SK-N-SH (cell line): ENCODE results near the gene PLEKHB1. TPM values are rescaled to one million over a fixed set of nuclear protein-coding genes. Genes with fewer than 3 reads are reported as not detected.

ENCODE experiments used
- CTCF ChIA-PET: fragments of 300-600, 350-600 bp; formaldehyde crosslinking; extraction: SDS; loops from one replicate; lab custom pipeline; 2021; lab: Yijun Ruan, JAX
- POLR2A ChIA-PET: fragments of 350-600 bp; sonication (Branson Sonifier 250); formaldehyde crosslinking; extraction: SDS; loops from one replicate; lab custom pipeline; 2020; ENCODE audit warnings: antibody characterized with exemption, inconsistent platforms; lab: Yijun Ruan, JAX
- DNase-seq: peaks from one replicate; pipeline ENCODE4 v3.0.0; 2012
- H2AFZ ChIP-seq: fragments of 200-600 bp; sonication (generic); 2 replicates; pipeline ENCODE4 v1.8.1; 2016; ENCODE audit warnings: antibody characterized with exemption, mild to moderate bottlenecking, low read depth
- H3F3A ChIP-seq: fragments of 200-600 bp; sonication (generic); replicated peaks from 2 replicates; pipeline ENCODE3; 2016; ENCODE audit warnings: antibody characterized with exemption, mild to moderate bottlenecking; ENCODE audit not compliant: insufficient read depth
- H3K27ac ChIP-seq, 2 experiments: fragments of 200-500 bp in 1 of 2; fragments of 200-600 bp in 1 of 2; sonication (Bioruptor generic) in 1 of 2; sonication (generic), shearing (Covaris generic) in 1 of 2; 2 replicates each; pipeline versions ENCODE4 v1.5.1 to v1.6.1; 2014 to 2016; ENCODE audit warnings: low read depth in 2 of 2, inconsistent platforms in 1 of 2, low read length in 1 of 2, mild to moderate bottlenecking in 1 of 2, mixed read lengths in 1 of 2
- H3K27me3 ChIP-seq: fragments of 200-600 bp; sonication (generic), shearing (Covaris generic); 2 replicates; pipeline ENCODE4 v1.6.1; 2016; ENCODE audit warnings: mixed run types; ENCODE audit not compliant: insufficient read depth
- H3K36me3 ChIP-seq, 2 experiments: fragments of 200-500 bp in 1 of 2; fragments of 200-600 bp in 1 of 2; sonication (Bioruptor generic) in 1 of 2; sonication (generic) in 1 of 2; replicated peaks in 1 of 2; 2 replicates each; pipeline versions ENCODE3 to v1.5.1; 2014 to 2016; ENCODE audit warnings: low read length in 1 of 2, mild to moderate bottlenecking in 1 of 2; ENCODE audit not compliant: insufficient read depth in 2 of 2, control insufficient read depth in 1 of 2
- H3K4me1 ChIP-seq, 2 experiments: fragments of 200-500 bp in 1 of 2; fragments of 200-600 bp in 1 of 2; sonication (Bioruptor generic) in 1 of 2; sonication (generic), shearing (Covaris generic) in 1 of 2; 2 replicates each; pipeline versions ENCODE4 v1.5.1 to v1.6.1; 2014 to 2016; ENCODE audit warnings: low read depth in 1 of 2, low read length in 1 of 2, mixed run types in 1 of 2; ENCODE audit not compliant: insufficient read depth in 2 of 2, control insufficient read depth in 1 of 2
- H3K4me2 ChIP-seq: fragments of 200-600 bp; sonication (generic), shearing (Covaris generic); 2 replicates; pipeline ENCODE4 v1.6.1; 2017; ENCODE audit warnings: mixed run types
- H3K4me3 ChIP-seq, 2 experiments: fragments of 200-500 bp in 1 of 2; fragments of 200-600 bp in 1 of 2; sonication (Bioruptor generic) in 1 of 2; sonication (generic), shearing (Covaris generic) in 1 of 2; 2 replicates each; pipeline versions ENCODE4 v1.5.1 to v1.8.1; 2014 to 2016; ENCODE audit warnings: low read depth in 2 of 2, inconsistent platforms in 1 of 2, low read length in 1 of 2, mild to moderate bottlenecking in 1 of 2, mixed read lengths in 1 of 2, moderate library complexity in 1 of 2
- H3K79me2 ChIP-seq: fragments of 200-600 bp; sonication (generic); 2 replicates; pipeline ENCODE4 v1.8.1; 2017; ENCODE audit warnings: mild to moderate bottlenecking; ENCODE audit not compliant: insufficient read depth
- H3K9ac ChIP-seq: fragments of 200-600 bp; sonication (generic); 2 replicates; pipeline ENCODE4 v1.6.1; 2017; ENCODE audit warnings: mixed run types
- H3K9me2 ChIP-seq: fragments of 200-600 bp; sonication (generic); 2 replicates; pipeline ENCODE4 v1.6.1; 2017; ENCODE audit warnings: mixed run types
- H3K9me3 ChIP-seq: fragments of 200-600 bp; sonication (generic); 2 replicates; pipeline ENCODE4 v1.6.1; 2017; ENCODE audit warnings: mixed run types, mild to moderate bottlenecking, moderate library complexity
- H4K20me1 ChIP-seq: fragments of 200-600 bp; sonication (generic); 2 replicates; pipeline ENCODE4 v1.6.1; 2017; ENCODE audit warnings: mild to moderate bottlenecking, mixed run types; ENCODE audit not compliant: insufficient read depth
- CHD2 ChIP-seq: fragments of 150-350 bp; IDR thresholded peaks from 2 replicates; pipeline ENCODE4 v1.6.1; 2018; ENCODE audit warnings: low read length; ENCODE audit not compliant: partially characterized antibody
- EP300 ChIP-seq, 2 experiments: IDR thresholded peaks; 2 replicates each; pipeline versions ENCODE4 v1.4.0 to v1.6.1; 2012; ENCODE audit warnings: borderline replicate concordance in 1 of 2, low read depth in 1 of 2, low read length in 1 of 2
- EZH2phosphoT487 ChIP-seq: fragments of 200-600 bp; sonication (generic); IDR thresholded peaks from 2 replicates; pipeline ENCODE4 v1.6.1; 2017; ENCODE audit warnings: low read depth, mixed run types, mild to moderate bottlenecking, antibody characterized with exemption, moderate library complexity, borderline replicate concordance
- FOXJ3 ChIP-seq: sonication (generic); formaldehyde crosslinking; IDR thresholded peaks from 2 replicates; pipeline ENCODE4 v1.5.1; 2020; ENCODE audit warnings: mild to moderate bottlenecking, missing genetic modification reagents
- FOXM1 ChIP-seq: IDR thresholded peaks from 2 replicates; pipeline ENCODE4 v1.4.0; 2012; ENCODE audit warnings: low read depth, mild to moderate bottlenecking
- NFIC ChIP-seq: IDR thresholded peaks from 2 replicates; pipeline ENCODE4 v1.4.0; 2012; ENCODE audit warnings: borderline replicate concordance
- RFX5 ChIP-seq: IDR thresholded peaks from 2 replicates; pipeline ENCODE4 v1.6.1; 2012; ENCODE audit warnings: mild to moderate bottlenecking, improper control_type of control experiment, low read length
- TAF1 ChIP-seq: IDR thresholded peaks from 2 replicates; pipeline ENCODE4 v1.6.1; 2012; ENCODE audit warnings: low read depth, mild to moderate bottlenecking, low read length, moderate library complexity, borderline replicate concordance
- WGBS: methylation state at CpG from one replicate; pipeline ENCODE4 v1.1.6; 2017; ENCODE audit warnings: low lambda C conversion rate; 5-methylcytosine and 5-hydroxymethylcytosine counted together
- polyA plus RNA-seq, 3 experiments: library from polyadenylated mRNA; depleted of rRNA; stranded (reverse); fragments of >200 nt; gene quantifications; 2 replicates each; pipeline ENCODE4 v1.2.3, GENCODE V29; 2012
- TF ChIP-seq, protein P1 (sequence below): IDR thresholded peaks from 2 replicates; pipeline ENCODE4 v1.4.0; 2012; ENCODE audit warnings: low read depth
- TF ChIP-seq, protein P2 (sequence below): fragments of 200-600 bp; sonication (generic); IDR thresholded peaks from 2 replicates; pipeline ENCODE4 v1.6.1; 2017; ENCODE audit warnings: antibody characterized with exemption, mild to moderate bottlenecking, moderate library complexity
- TF ChIP-seq, protein P3 (sequence below): IDR thresholded peaks from 2 replicates; pipeline ENCODE4 v1.4.0; 2012; ENCODE audit warnings: low read depth, borderline replicate concordance
- TF ChIP-seq, protein P4 (sequence below): fragments of 150-350 bp; IDR thresholded peaks from 2 replicates; pipeline ENCODE4 v1.6.1; 2017; ENCODE audit warnings: antibody characterized with exemption, low read length, low read depth, borderline replicate concordance
- TF ChIP-seq, protein P5 (sequence below): IDR thresholded peaks from 2 replicates; pipeline ENCODE4 v1.6.1; 2012; ENCODE audit warnings: mild to moderate bottlenecking, low read depth, low read length, moderate library complexity

Gene PLEKHB1
- polyA plus RNA-seq, 1 of the 3 experiments (the other 2 are of a cell fraction) = 10.2 TPM

DNA sequence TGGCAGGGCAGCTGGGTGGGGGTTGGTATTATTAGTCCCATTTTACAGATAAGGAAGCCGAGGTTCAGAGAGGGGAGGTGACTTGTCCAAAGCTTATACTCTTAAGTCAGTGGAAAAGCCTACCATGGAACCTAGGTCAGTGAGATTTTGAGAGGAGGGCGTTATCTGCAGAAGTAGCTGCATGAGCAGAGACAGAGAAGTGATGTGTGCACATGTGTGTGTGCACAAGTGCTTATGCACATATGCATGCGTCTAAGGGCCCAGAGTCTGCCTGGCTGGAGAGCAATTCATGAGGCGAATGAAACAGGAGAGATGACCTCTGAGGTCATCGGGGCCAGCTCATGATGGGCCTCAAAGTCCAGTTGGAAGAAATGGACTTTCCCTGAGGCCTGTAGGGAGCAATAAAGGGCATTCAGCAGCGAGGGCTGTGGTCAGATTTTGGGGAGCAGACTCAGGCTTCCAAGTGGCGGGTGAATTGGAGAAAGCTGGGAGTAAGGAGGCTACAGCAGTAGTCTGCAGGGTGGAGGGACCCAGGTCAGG is 8.2 kb downstream of the PLEKHB1 start:
- 84% methylated on average over 7 of the region's 7 CpGs for WGBS
- no peak overlapping the region for H3K27ac ChIP-seq
- H3K4me3 ChIP-seq = no peak overlapping the region
- H3K4me1 ChIP-seq = no peaks in the 10 kb centered on the region
- POLR2A ChIA-PET = interaction anchor here (0.6 kb wide), 1 partner anchor 194 kb away, joined by 3 read pairs; no protein-coding TSS in a partner anchor
- H3K27me3 ChIP-seq = no peaks in the 10 kb centered on the region
- TF ChIP-seq EP300 (IDR thresholded peaks at IDR 0.05; ENCODE audit: borderline replicate concordance in 1 of 2, low read depth in 1 of 2, low read length in 1 of 2) = no peak
- TF ChIP-seq, protein P1, sequence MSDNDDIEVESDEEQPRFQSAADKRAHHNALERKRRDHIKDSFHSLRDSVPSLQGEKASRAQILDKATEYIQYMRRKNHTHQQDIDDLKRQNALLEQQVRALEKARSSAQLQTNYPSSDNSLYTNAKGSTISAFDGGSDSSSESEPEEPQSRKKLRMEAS = no peak
- TF ChIP-seq, protein P2, sequence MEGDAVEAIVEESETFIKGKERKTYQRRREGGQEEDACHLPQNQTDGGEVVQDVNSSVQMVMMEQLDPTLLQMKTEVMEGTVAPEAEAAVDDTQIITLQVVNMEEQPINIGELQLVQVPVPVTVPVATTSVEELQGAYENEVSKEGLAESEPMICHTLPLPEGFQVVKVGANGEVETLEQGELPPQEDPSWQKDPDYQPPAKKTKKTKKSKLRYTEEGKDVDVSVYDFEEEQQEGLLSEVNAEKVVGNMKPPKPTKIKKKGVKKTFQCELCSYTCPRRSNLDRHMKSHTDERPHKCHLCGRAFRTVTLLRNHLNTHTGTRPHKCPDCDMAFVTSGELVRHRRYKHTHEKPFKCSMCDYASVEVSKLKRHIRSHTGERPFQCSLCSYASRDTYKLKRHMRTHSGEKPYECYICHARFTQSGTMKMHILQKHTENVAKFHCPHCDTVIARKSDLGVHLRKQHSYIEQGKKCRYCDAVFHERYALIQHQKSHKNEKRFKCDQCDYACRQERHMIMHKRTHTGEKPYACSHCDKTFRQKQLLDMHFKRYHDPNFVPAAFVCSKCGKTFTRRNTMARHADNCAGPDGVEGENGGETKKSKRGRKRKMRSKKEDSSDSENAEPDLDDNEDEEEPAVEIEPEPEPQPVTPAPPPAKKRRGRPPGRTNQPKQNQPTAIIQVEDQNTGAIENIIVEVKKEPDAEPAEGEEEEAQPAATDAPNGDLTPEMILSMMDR = no peak
- TF ChIP-seq NFIC = no peak
- TF ChIP-seq RFX5 = no peak
- TF ChIP-seq, all 33 proteins: peak for 0
- CTCF ChIA-PET = interaction anchor here (0.6 to 1.4 kb wide), 4 partner anchors 176 to 360 kb away, joined by 3 to 5 read pairs (median 4); no protein-coding TSS in a partner anchor
- Histone ChIP-seq H3K36me3 (no peaks in the 10 kb centered on the region), H3K9me3 (no peaks in the 10 kb centered on the region), H2AFZ (no peak overlapping the region), H3K9me2 (no peaks in the 10 kb centered on the region), H3K4me2 (no peak overlapping the region), H3K9ac (no peak overlapping the region), H3F3A (no peaks in the 10 kb centered on the region), H3K79me2 (no peaks in the 10 kb centered on the region), H4K20me1 (no peaks in the 10 kb centered on the region)
- DNase-seq = no peak

DNA sequence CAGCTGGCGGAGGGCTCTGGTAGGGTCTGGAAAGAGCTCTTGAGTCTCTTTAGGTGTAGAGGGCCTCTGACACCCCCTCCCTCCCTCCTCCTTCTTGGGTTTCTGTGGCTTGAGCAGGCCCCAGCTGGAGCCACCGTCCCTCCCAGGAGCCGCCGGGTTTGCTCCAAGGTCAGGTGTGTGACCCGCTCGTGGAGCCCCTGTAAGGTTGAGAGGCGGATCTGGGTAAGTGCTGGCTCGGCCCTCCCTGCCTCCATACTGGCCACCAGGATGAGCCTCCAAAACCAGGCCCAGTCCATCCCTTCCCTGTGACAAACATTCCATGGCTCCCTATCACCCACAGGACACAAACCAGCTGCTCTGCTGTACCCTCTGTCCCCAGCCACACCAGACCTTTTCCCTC is 9.3 kb downstream of the PLEKHB1 start:
- H3K27ac ChIP-seq = no peak overlapping the region
- no peaks in the 10 kb centered on the region for H3K9me3 ChIP-seq
- H3K4me1 ChIP-seq = peaks cover 0 to 2% of the 10 kb centered on the region in 2 experiments; a peak in 1 of 4 replicates
- H4K20me1 ChIP-seq = no peaks in the 10 kb centered on the region
- no peaks in the 10 kb centered on the region for H3K9me2 ChIP-seq
- 89% methylated on average over 1 of the region's 8 CpGs for WGBS
- H3F3A ChIP-seq = no peaks in the 10 kb centered on the region
- POLR2A ChIA-PET = no interaction called here
- no peaks in the 10 kb centered on the region for H3K36me3 ChIP-seq
- no peak overlapping the region for H3K4me3 ChIP-seq
- no peak overlapping the region for H3K4me2 ChIP-seq
- no peak overlapping the region for H3K9ac ChIP-seq
- DNase-seq = no peak
- no peak overlapping the region for H2AFZ ChIP-seq
- CTCF ChIA-PET = interaction anchor here (0.6 to 1.5 kb wide), 5 partner anchors 24 to 305 kb away, joined by 3 to 4 read pairs (median 3); no protein-coding TSS in a partner anchor
- no peaks in the 10 kb centered on the region for H3K79me2 ChIP-seq
- no peaks in the 10 kb centered on the region for H3K27me3 ChIP-seq
- TF ChIP-seq, protein P2 = no peak
- TF ChIP-seq FOXJ3 (CRISPR knock-in tag) = no peak
- TF ChIP-seq, protein P3, sequence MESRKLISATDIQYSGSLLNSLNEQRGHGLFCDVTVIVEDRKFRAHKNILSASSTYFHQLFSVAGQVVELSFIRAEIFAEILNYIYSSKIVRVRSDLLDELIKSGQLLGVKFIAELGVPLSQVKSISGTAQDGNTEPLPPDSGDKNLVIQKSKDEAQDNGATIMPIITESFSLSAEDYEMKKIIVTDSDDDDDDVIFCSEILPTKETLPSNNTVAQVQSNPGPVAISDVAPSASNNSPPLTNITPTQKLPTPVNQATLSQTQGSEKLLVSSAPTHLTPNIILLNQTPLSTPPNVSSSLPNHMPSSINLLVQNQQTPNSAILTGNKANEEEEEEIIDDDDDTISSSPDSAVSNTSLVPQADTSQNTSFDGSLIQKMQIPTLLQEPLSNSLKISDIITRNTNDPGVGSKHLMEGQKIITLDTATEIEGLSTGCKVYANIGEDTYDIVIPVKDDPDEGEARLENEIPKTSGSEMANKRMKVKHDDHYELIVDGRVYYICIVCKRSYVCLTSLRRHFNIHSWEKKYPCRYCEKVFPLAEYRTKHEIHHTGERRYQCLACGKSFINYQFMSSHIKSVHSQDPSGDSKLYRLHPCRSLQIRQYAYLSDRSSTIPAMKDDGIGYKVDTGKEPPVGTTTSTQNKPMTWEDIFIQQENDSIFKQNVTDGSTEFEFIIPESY = no peak
- TF ChIP-seq FOXM1 = no peak
- TF ChIP-seq RFX5 = no peak
- TF ChIP-seq EZH2phosphoT487 = no peak
- TF ChIP-seq TAF1 = no peak
- TF ChIP-seq, protein P4, sequence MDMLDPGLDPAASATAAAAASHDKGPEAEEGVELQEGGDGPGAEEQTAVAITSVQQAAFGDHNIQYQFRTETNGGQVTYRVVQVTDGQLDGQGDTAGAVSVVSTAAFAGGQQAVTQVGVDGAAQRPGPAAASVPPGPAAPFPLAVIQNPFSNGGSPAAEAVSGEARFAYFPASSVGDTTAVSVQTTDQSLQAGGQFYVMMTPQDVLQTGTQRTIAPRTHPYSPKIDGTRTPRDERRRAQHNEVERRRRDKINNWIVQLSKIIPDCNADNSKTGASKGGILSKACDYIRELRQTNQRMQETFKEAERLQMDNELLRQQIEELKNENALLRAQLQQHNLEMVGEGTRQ = no peak
- TF ChIP-seq CHD2 = no peak
- TF ChIP-seq, protein P5, sequence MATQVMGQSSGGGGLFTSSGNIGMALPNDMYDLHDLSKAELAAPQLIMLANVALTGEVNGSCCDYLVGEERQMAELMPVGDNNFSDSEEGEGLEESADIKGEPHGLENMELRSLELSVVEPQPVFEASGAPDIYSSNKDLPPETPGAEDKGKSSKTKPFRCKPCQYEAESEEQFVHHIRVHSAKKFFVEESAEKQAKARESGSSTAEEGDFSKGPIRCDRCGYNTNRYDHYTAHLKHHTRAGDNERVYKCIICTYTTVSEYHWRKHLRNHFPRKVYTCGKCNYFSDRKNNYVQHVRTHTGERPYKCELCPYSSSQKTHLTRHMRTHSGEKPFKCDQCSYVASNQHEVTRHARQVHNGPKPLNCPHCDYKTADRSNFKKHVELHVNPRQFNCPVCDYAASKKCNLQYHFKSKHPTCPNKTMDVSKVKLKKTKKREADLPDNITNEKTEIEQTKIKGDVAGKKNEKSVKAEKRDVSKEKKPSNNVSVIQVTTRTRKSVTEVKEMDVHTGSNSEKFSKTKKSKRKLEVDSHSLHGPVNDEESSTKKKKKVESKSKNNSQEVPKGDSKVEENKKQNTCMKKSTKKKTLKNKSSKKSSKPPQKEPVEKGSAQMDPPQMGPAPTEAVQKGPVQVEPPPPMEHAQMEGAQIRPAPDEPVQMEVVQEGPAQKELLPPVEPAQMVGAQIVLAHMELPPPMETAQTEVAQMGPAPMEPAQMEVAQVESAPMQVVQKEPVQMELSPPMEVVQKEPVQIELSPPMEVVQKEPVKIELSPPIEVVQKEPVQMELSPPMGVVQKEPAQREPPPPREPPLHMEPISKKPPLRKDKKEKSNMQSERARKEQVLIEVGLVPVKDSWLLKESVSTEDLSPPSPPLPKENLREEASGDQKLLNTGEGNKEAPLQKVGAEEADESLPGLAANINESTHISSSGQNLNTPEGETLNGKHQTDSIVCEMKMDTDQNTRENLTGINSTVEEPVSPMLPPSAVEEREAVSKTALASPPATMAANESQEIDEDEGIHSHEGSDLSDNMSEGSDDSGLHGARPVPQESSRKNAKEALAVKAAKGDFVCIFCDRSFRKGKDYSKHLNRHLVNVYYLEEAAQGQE = no peak
